ENCODE data around the gene MMRN2.

DNA sequence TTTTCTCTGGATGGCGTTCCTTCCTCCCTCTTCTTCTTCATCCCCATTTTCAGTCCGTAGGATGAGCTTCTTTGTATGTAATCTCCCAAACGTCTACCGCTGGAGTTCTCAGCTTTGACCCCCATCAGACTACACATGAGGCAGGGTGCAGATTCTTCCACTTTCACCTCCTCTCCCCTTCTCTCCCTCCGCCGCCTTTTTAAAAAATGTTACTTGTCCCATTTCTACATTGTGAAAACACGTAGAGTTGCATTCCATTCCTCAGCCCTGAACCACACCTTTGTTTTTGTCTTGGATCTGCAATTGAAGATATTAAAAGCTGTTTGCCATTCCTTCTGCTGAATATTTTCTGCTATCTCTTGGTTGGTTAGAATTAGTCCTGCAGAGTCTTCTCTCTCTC, 17.1 kb upstream of the MMRN2 start:
- TF ChIP-seq, protein P1, sequence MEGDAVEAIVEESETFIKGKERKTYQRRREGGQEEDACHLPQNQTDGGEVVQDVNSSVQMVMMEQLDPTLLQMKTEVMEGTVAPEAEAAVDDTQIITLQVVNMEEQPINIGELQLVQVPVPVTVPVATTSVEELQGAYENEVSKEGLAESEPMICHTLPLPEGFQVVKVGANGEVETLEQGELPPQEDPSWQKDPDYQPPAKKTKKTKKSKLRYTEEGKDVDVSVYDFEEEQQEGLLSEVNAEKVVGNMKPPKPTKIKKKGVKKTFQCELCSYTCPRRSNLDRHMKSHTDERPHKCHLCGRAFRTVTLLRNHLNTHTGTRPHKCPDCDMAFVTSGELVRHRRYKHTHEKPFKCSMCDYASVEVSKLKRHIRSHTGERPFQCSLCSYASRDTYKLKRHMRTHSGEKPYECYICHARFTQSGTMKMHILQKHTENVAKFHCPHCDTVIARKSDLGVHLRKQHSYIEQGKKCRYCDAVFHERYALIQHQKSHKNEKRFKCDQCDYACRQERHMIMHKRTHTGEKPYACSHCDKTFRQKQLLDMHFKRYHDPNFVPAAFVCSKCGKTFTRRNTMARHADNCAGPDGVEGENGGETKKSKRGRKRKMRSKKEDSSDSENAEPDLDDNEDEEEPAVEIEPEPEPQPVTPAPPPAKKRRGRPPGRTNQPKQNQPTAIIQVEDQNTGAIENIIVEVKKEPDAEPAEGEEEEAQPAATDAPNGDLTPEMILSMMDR (conservative IDR thresholded peaks at IDR 0.05) = no peak
- no peak for TF ChIP-seq EZH2 (IDR thresholded peaks at IDR 0.05; ENCODE audit: low read depth)

Measured in PC-9 (cell line).